ENCODE results near the gene F3.
"Not testable (repeated sequence)": the region's sequence is repeated elsewhere in the genome, so short reads cannot be mapped to it uniquely, and the experiment has no call there.

F3 gene

DNA sequence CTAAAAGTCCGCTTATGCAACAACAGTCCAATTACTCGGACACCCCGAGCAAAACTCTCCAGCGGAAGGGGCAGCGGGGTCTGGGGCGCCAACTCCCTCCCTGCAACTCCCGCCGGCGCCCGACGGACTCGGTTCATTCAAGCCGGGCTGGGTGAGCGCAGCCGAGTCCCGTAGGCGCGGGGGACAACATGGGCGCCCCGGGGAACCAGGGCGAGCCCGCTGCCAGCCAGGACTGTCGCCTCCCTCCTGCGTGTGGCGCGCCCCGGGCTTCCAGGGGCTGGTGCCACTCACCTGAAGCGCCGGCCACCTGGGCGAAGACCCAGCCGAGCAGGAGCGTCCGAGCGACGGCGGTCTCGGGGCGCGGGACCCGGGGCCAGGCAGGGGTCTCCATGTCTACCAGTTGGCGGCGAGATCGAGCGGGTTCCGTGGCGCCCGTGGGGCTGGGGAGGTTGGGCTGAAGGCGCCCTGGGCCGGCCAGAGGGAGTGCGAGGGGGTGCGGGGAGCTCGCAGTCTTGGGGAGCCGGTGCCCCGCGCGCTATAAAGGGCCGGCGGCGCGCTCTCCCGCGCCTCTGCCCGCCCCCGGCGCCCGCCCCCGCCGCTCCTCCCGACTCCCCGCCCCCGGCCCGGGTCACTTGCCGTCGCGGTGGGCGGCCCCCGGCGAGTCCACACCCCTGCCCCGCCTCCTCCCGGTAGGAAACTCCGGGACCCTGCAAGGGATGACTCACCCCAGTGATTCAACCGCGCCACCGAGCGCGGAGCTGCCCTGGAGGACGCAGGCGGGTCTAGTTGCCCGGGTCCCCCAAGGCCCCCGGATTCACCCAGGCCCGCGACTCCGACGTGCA is at the start of gene F3:
TSS of gene F3 (minus strand) at position 514 of the 842 bp plus-strand sequence. CDS start at position 391, 123 bp downstream.
- peak; percentile 95 for DNase-seq (ENCODE audit: low spot score)

DNA sequence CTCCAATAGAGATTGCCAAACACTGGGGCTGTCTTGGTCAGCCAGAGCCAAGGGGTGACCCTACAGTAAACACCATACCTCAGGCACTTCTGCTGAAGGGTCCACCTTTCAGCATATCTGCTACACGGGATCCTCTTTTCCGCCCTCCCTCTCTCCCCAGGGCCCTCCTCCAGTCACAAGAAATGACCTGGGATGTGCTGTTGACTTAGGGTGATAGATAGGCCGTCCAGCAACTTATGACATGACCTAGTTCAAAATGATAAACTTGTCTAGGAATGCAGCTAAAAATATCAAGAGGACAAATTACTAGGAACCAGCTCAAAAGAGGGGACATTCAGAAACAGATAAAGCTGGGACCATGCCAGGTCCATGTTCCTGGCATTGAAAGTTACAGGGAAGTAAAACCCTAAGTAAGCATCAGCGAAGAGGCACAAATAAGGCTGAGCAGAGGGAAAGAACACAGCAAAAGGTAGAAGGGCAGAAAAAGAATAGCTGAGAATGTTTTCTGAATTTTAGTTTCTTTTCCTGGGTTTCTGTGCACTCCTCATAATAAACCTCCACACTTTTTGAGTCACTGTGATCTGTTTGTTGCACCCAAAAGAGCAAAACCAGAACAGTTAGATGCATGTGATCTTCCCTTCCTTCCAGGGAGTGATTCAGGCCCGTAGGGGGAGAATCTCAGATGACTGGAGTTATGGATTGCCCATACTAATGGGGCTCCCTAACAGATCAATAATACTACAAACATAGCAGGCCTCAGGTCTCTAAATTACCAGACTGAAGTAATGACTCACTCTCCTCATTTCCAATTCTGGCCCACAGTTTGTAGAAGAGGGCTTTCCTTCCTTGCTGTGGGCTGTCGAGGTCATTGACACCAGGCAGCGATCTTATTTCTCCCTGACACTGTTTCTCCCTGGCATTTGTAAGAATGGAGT is 48.9 kb upstream of the F3 start:
- DNase-seq (ENCODE audit: low spot score), result peak; percentile 33

GRCh38 chr1:94589728-94590127 is 48.2 kb upstream of the F3 start:
- no peak for DNase-seq (ENCODE audit: low spot score)

DNA sequence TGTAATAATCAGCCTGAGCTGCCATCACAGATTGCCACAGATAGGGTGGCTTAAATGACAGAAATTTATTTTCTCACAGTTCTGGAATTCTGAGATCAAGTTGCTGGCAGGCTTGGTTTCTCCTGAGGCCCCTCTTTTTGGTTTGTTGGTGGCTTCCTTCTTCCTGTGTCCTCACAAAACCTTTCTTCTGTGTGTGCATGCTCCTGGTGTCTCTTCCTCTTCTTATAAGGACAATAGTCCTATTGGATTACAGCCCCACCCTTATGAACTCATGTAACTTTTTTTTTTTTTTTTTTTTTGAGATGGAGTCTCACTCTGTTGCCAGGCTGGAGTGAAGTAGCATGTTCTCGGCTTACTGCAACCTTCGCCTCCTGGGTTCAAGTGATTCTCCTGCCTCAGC is 41.0 kb upstream of the F3 start:
- DNase-seq (ENCODE audit: low spot score), result no peak

DNA sequence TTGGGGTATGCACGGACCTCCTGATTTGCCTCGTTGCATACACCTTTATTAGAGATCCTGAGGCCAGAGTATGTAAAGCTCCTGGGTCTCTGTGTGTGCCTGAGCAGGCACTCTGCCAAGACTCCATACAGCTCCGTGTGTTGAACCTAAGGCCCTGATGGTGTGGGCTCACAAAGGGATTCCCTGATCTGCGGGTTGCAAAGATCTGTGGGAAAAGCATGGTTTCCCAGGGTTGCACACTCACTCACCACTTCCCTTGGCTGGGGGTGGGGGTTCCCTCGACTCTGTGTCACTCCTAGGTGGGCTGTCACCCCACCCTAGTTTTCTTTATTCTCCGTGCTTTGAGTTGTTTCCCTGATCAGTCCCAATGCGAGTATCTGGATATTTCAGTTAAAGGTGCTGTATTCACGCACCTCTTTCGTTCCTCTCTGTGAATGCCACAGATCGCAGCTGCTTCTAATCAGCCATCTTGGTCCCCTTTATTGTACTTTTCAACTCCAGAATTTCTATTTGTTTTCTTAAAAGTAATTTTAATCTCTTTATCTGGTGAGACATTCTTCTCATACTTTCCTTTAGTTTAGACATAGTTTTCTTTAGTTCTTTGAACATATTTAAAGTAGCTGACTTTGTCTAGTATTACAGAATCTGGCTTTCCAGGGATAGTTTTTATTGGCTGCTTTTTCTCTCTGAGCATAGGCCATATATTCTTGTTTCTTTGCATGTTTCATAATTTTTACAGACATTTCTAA is 39.0 kb upstream of the F3 start:
- peak; percentile 52 for DNase-seq (ENCODE audit: low spot score)

DNA sequence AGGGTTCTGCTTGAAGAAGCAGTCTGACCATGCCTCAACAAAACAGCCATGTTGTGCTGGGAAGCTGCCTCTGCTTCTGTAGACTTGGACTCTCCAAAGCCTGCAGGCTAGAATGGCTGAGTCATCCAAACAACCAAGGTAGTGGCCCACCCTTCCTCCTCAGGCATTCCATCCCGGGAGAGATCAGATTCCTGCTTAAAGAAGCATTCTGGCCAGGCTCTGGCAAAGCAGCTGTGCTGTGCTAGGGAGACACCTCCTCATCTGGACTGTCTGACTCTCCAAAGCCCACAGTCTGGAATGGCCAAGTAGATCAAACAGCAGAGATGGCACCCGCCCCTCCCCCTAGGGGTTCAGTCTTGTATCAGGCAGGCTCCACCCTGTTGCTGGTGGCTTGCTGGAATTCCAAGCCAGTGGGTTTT is 38.3 kb upstream of the F3 start:
- peak; percentile 94 for DNase-seq (ENCODE audit: low spot score)

DNA sequence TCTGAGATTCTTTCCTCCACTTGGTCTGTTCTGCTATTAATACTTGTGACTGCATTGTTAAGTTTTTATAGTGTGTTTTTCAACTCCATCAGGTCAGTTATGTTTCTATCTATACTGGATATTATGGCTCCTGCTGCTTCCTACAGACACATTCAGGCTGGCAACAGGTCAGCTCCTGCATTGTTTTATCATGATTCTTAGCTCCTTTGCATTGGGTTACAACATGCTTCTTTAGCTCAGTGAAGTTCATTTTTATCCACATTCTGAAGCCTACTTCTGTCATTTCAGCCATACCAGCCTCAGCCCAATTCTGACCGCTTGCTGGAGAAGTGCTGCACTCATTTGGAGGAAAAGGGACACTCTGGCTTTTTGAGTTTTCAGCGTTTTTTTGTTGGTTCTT is 37.3 kb upstream of the F3 start:
- no peak for DNase-seq (ENCODE audit: low spot score)

GRCh38 chr1:94573917-94574316 is 32.4 kb upstream of the F3 start:
- DNase-seq (ENCODE audit: low spot score), result not testable (repeated sequence)

- no peak for DNase-seq (ENCODE audit: low spot score)
These were observed 31.2 kb upstream of the F3 start for GRCh38 chr1:94572780-94573179.

GRCh38 chr1:94570965-94571364 is 29.4 kb upstream of the F3 start:
- not testable (repeated sequence) for DNase-seq (ENCODE audit: low spot score)

GRCh38 chr1:94568806-94569205 is 27.2 kb upstream of the F3 start:
- not testable (repeated sequence) for DNase-seq (ENCODE audit: low spot score)

GRCh38 chr1:94567975-94568607 is 26.5 kb upstream of the F3 start:
- DNase-seq (ENCODE audit: low spot score), result not testable (repeated sequence)

- not testable (repeated sequence) for DNase-seq (ENCODE audit: low spot score)
These were observed 24.9 kb upstream of the F3 start for GRCh38 chr1:94566436-94566835.

- DNase-seq (ENCODE audit: low spot score), result no peak
These were observed 24.3 kb upstream of the F3 start for GRCh38 chr1:94565901-94566300.

- DNase-seq (ENCODE audit: low spot score), result no peak
These were observed 21.1 kb upstream of the F3 start for GRCh38 chr1:94562519-94563260.

DNA sequence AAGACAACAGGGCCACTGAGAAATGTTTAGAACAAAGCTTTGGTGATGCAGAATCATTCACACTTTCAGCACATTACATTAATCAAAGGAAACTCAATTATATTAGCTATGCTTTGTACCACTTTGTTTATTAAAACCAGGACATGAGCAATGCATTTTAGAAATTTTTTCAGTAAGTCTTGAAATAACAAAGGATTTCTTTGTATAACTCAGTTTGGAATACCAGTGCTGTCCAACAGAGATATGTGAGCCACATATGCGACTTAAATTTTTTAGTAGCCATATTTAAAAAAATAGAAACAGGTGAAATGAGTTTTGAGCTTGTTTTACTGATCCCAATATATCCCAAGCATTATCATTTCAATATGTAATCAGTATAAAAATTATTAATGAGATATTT is 18.8 kb upstream of the F3 start:
- peak; percentile 30 for DNase-seq (ENCODE audit: low spot score)

GRCh38 chr1:94559921-94560320 is 18.4 kb upstream of the F3 start:
- DNase-seq (ENCODE audit: low spot score), result no peak

DNA sequence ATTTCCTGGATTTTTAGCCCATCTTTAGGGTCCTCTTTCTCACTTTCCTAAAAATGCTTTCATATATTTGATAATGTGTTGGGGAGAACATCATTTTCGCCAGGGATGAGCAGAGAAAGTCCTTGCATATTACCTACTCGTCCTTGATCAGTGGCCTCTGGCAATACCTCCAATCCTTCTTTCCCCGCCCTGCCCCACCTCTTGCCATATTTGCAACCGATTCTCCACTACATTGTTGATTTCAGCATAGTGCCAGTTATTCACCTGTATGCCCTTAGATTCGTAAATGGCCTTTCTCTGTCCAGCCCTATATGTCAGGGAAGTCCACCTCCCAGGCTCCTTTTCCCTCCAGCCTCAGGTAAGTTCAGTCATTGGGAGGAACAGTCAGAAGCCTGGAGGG is 13.5 kb upstream of the F3 start:
- DNase-seq (ENCODE audit: low spot score), result no peak

DNA sequence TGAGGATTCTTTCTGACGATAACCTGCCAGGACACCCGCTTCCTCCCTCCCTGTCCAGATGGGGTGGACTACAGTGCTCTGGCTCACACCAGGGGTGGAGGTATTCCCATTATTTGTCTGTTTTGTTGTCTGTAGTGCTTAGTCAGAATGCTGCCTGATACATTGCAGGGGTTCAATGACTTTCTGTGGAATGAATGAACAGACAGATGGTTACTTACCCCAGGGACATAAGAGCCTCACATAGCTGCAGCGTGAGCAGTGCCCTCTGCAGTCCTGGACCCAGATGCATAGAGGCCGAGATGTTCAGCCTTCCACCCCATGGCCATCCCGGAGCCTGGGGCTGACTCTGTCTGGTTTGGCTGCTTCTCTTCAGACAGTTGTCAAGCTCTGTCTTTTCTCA is 13.0 kb upstream of the F3 start:
- no peak for DNase-seq (ENCODE audit: low spot score)

GRCh38 chr1:94553931-94554330 is 12.4 kb upstream of the F3 start:
- DNase-seq (ENCODE audit: low spot score), result no peak

DNA sequence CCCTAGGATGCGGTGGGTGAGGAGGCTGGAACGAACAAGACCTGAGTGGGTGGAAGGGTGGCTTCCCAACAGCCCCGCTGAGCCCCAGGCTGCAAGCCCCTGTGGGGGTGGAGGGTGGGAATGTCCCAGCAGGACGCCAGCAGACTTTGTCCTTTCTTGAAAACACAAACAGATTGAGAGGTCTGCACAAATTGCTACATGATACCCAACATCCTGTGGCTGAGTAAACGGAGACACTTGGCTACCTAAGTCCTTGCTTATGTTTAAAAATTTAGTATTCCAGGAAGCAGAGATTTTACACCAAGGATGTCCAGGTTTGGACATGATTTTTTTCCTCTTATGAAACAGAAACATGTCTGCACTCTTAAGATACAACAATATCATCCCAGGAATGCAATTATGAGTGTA is 11.8 kb upstream of the F3 start:
- DNase-seq (ENCODE audit: low spot score), result peak; percentile 27
